Measurements from ENCODE around the gene SERPINB8.

SERPINB8 gene

GRCh38 chr18:63971320-63972001, 1.6 kb downstream of the SERPINB8 start:
- H3K9me3 ChIP-seq (ENCODE audit: control insufficient read depth, insufficient read depth, low read length): no peaks in the 10 kb centered on the region
- peak overlapping the region; percentile 28 for H3K9ac ChIP-seq (ENCODE audit: low read depth, low read length)
- peaks cover 71% of the 10 kb centered on the region for H3K27me3 ChIP-seq (ENCODE audit: control insufficient read depth, insufficient read depth, low read length)
- peaks cover 3% of the 10 kb centered on the region for H3K4me1 ChIP-seq (ENCODE audit: control insufficient read depth, insufficient read depth, low read length)
- H3K4me3 ChIP-seq (ENCODE audit: low read depth, low read length): peak overlapping the region; percentile 80
- no peaks in the 10 kb centered on the region for H3K36me3 ChIP-seq (ENCODE audit: control insufficient read depth, insufficient read depth, low read length)

DNA sequence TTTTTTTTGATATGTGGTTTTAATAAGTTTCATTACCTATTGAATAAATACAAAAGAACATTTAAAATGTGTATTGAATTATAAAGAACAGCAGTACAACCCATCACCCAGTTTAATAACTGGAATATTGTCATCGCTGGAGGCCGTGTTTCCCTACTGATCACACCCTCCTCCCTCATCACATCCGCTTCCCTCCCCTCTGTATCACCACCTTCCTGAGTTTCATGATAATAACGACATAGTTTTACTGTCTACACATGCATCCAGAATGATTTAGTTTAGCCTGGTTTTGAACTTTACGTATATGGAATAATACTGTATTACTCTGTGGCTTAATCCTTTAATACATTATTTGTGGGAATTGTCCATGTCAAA, 2.1 kb downstream of the SERPINB8 start:
- Histone ChIP-seq H3K9ac (ENCODE audit: low read depth, low read length) (no peak overlapping the region), H3K9me3 (ENCODE audit: control insufficient read depth, insufficient read depth, low read length) (no peaks in the 10 kb centered on the region), H3K27me3 (ENCODE audit: control insufficient read depth, insufficient read depth, low read length) (peaks cover 72% of the 10 kb centered on the region), H3K4me3 (ENCODE audit: low read depth, low read length) (no peak overlapping the region), H3K36me3 (ENCODE audit: control insufficient read depth, insufficient read depth, low read length) (no peaks in the 10 kb centered on the region), H3K4me1 (ENCODE audit: control insufficient read depth, insufficient read depth, low read length) (peaks cover 3% of the 10 kb centered on the region)

GRCh38 chr18:63974991-63975390, 5.1 kb downstream of the SERPINB8 start:
- Histone ChIP-seq H3K4me3 (ENCODE audit: low read depth, low read length) (no peak overlapping the region), H3K27me3 (ENCODE audit: control insufficient read depth, insufficient read depth, low read length) (peaks cover 79% of the 10 kb centered on the region)

DNA sequence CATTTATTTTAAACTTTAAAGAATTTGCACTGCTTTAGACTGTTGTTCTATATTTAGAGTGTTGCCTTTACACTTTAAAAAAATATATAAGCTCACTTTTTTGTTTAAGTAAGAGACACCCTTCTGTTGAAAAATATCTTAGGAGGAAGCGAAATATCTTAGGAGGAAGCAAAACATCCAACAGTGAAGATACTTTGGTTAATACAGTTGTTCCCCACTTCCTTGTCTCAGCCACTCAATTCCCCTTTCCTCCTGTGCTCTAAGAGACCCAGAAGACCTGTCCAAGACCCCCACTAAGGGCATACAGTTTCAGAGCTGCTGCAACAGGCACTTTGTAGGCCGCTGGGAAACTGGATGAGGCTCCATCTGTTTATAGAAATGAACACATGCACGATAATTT, 5.7 kb downstream of the SERPINB8 start:
- Histone ChIP-seq H3K36me3 (ENCODE audit: control insufficient read depth, insufficient read depth, low read length) (no peaks in the 10 kb centered on the region), H3K4me3 (ENCODE audit: low read depth, low read length) (no peak overlapping the region), H3K9me3 (ENCODE audit: control insufficient read depth, insufficient read depth, low read length) (no peaks in the 10 kb centered on the region), H3K4me1 (ENCODE audit: control insufficient read depth, insufficient read depth, low read length) (no peaks in the 10 kb centered on the region), H3K27me3 (ENCODE audit: control insufficient read depth, insufficient read depth, low read length) (peaks cover 85% of the 10 kb centered on the region), H3K9ac (ENCODE audit: low read depth, low read length) (no peak overlapping the region)

More at GRCh38 chr18:63974991-63975390, 5.1 kb downstream of the SERPINB8 start:
- no peaks in the 10 kb centered on the region for H3K4me1 ChIP-seq (ENCODE audit: control insufficient read depth, insufficient read depth, low read length)
- no peak overlapping the region for H3K9ac ChIP-seq (ENCODE audit: low read depth, low read length)
- no peaks in the 10 kb centered on the region for H3K9me3 ChIP-seq (ENCODE audit: control insufficient read depth, insufficient read depth, low read length)
- H3K36me3 ChIP-seq (ENCODE audit: control insufficient read depth, insufficient read depth, low read length): no peaks in the 10 kb centered on the region

DNA sequence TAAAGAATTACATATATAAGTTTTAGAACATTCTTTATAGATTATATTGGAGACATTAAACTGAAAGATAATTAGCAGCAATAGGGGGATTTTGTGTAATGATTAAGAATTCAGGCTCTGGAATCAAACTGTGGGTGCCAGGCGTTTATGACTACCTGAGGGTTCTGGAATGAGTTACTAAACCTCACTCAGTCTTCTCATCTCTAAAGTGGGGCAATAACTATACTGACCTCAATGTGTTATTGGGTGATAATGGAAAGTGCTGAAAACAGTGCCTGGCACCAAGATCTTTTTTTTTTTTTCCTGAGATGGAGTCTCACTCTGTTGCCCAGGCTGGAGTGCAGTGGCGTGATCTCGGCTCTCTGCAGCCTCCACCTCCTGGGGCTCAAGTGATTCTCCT, 7.2 kb downstream of the SERPINB8 start:
- H3K4me1 ChIP-seq (ENCODE audit: control insufficient read depth, insufficient read depth, low read length): no peaks in the 10 kb centered on the region

DNA sequence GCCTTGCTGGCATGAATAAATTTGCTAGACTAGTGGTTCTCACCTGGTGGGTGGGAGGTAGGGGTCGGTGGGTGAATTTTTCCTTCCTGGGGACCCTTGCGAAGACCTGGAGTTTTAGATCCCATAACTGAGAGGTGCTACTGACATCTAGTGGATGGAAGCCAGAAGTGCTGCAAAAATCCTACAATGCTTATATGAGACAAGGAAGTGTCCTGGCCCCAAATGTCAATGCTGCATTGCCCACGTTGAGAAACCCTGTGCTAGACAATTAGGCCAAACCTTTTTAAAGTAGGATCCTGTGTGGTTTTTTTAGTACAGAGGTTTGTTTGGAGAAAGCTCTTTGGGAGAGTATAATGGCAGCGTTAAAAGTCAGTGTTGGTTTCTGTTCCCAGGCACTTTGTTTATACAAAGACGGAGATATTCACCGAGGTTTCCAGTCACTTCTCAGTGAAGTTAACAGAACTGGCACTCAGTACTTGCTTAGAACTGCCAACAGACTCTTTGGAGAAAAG, 9.6 kb downstream of the SERPINB8 start:
- Histone ChIP-seq H3K9me3 (ENCODE audit: control insufficient read depth, insufficient read depth, low read length) (no peaks in the 10 kb centered on the region), H3K27me3 (ENCODE audit: control insufficient read depth, insufficient read depth, low read length) (peaks cover 64% of the 10 kb centered on the region), H3K4me1 (ENCODE audit: control insufficient read depth, insufficient read depth, low read length) (no peaks in the 10 kb centered on the region), H3K36me3 (ENCODE audit: control insufficient read depth, insufficient read depth, low read length) (no peaks in the 10 kb centered on the region), H3K9ac (ENCODE audit: low read depth, low read length) (no peak overlapping the region), H3K4me3 (ENCODE audit: low read depth, low read length) (no peak overlapping the region)

More for the DNA sequence above, 7.2 kb downstream of the SERPINB8 start:
- Histone ChIP-seq H3K9ac (ENCODE audit: low read depth, low read length) (no peak overlapping the region), H3K27me3 (ENCODE audit: control insufficient read depth, insufficient read depth, low read length) (peaks cover 74% of the 10 kb centered on the region), H3K9me3 (ENCODE audit: control insufficient read depth, insufficient read depth, low read length) (no peaks in the 10 kb centered on the region), H3K36me3 (ENCODE audit: control insufficient read depth, insufficient read depth, low read length) (no peaks in the 10 kb centered on the region), H3K4me3 (ENCODE audit: low read depth, low read length) (no peak overlapping the region)

DNA sequence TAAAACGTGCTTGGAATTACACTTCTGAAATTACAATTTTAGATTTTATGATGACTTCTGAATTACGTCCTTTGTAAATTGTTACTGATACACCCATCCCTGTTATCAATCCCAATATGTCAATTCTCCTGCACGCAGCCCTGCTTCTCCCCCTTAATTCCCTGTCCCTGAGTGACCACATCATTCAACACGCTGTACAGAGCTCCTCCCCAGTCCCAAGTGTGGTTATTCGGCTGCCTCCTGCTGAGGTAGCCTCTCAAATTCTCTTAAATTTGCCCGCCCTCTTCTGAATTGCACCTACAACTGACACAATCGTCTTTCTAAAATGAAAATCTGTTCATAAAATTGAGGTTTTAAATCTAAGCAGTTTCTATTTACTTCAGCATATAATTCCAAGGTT, 10.1 kb downstream of the SERPINB8 start:
- Histone ChIP-seq H3K9me3 (ENCODE audit: control insufficient read depth, insufficient read depth, low read length) (no peaks in the 10 kb centered on the region), H3K9ac (ENCODE audit: low read depth, low read length) (no peak overlapping the region), H3K36me3 (ENCODE audit: control insufficient read depth, insufficient read depth, low read length) (no peaks in the 10 kb centered on the region), H3K27me3 (ENCODE audit: control insufficient read depth, insufficient read depth, low read length) (peaks cover 58% of the 10 kb centered on the region), H3K4me1 (ENCODE audit: control insufficient read depth, insufficient read depth, low read length) (no peaks in the 10 kb centered on the region), H3K4me3 (ENCODE audit: low read depth, low read length) (no peak overlapping the region)

GRCh38 chr18:63980896-63981460, 11.1 kb downstream of the SERPINB8 start:
- H3K4me3 ChIP-seq (ENCODE audit: low read depth, low read length): no peak overlapping the region
- H3K27me3 ChIP-seq (ENCODE audit: control insufficient read depth, insufficient read depth, low read length): peaks cover 49% of the 10 kb centered on the region
- H3K9me3 ChIP-seq (ENCODE audit: control insufficient read depth, insufficient read depth, low read length): no peaks in the 10 kb centered on the region
- no peaks in the 10 kb centered on the region for H3K4me1 ChIP-seq (ENCODE audit: control insufficient read depth, insufficient read depth, low read length)
- H3K36me3 ChIP-seq (ENCODE audit: control insufficient read depth, insufficient read depth, low read length): no peaks in the 10 kb centered on the region
- no peak overlapping the region for H3K9ac ChIP-seq (ENCODE audit: low read depth, low read length)

DNA sequence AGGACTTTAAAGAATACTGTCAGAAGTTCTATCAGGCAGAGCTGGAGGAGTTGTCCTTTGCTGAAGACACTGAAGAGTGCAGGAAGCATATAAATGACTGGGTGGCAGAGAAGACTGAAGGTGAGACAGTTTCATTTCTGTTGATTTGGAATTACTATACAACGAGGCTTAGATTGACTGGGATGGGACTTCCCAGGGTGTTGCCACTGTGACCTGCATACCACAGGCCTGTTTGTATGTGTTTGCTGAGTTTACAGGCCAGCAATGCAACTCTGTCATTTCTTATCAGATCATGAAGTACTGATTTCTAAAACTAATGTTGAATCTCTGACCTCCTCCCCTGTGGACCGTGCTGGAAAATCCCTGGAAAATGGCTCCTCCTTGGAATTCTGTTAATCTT, 11.8 kb downstream of the SERPINB8 start:
- H3K9ac ChIP-seq (ENCODE audit: low read depth, low read length): no peak overlapping the region
- no peaks in the 10 kb centered on the region for H3K4me1 ChIP-seq (ENCODE audit: control insufficient read depth, insufficient read depth, low read length)
- H3K27me3 ChIP-seq (ENCODE audit: control insufficient read depth, insufficient read depth, low read length): peaks cover 42% of the 10 kb centered on the region
- H3K9me3 ChIP-seq (ENCODE audit: control insufficient read depth, insufficient read depth, low read length): no peaks in the 10 kb centered on the region
- H3K4me3 ChIP-seq (ENCODE audit: low read depth, low read length): no peak overlapping the region
- H3K36me3 ChIP-seq (ENCODE audit: control insufficient read depth, insufficient read depth, low read length): no peaks in the 10 kb centered on the region

DNA sequence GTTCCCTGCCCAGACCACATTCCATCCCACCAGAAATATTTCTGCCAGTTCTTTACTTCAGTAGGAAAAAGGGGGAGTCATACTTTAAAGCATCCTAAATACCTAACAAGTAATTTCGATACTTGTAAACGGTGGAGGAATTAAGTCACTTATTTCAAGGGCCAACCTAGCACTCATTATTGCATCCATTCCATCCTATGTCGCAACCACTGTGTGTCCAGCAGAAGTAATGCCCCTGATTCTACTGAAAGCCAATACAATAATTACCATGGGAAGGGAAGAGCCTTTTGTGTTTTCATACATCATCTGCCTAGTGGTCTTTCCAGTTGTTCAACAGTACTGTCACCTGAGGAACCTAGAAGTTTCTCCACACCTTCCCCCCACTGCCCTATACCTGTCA, 12.5 kb downstream of the SERPINB8 start:
- no peak overlapping the region for H3K9ac ChIP-seq (ENCODE audit: low read depth, low read length)
- no peaks in the 10 kb centered on the region for H3K4me1 ChIP-seq (ENCODE audit: control insufficient read depth, insufficient read depth, low read length)
- H3K36me3 ChIP-seq (ENCODE audit: control insufficient read depth, insufficient read depth, low read length): no peaks in the 10 kb centered on the region
- H3K9me3 ChIP-seq (ENCODE audit: control insufficient read depth, insufficient read depth, low read length): no peaks in the 10 kb centered on the region
- peaks cover 36% of the 10 kb centered on the region for H3K27me3 ChIP-seq (ENCODE audit: control insufficient read depth, insufficient read depth, low read length)
- H3K4me3 ChIP-seq (ENCODE audit: low read depth, low read length): no peak overlapping the region

- Histone ChIP-seq H3K4me3 (ENCODE audit: low read depth, low read length) (no peak overlapping the region), H3K9me3 (ENCODE audit: control insufficient read depth, insufficient read depth, low read length) (no peaks in the 10 kb centered on the region), H3K9ac (ENCODE audit: low read depth, low read length) (no peak overlapping the region), H3K4me1 (ENCODE audit: control insufficient read depth, insufficient read depth, low read length) (no peaks in the 10 kb centered on the region), H3K27me3 (ENCODE audit: control insufficient read depth, insufficient read depth, low read length) (peaks cover 3% of the 10 kb centered on the region), H3K36me3 (ENCODE audit: control insufficient read depth, insufficient read depth, low read length) (no peaks in the 10 kb centered on the region)
Measured at GRCh38 chr18:63986885-63987284, 17.0 kb downstream of the SERPINB8 start.

- no peaks in the 10 kb centered on the region for H3K9me3 ChIP-seq (ENCODE audit: control insufficient read depth, insufficient read depth, low read length)
- no peaks in the 10 kb centered on the region for H3K36me3 ChIP-seq (ENCODE audit: control insufficient read depth, insufficient read depth, low read length)
- H3K27me3 ChIP-seq (ENCODE audit: control insufficient read depth, insufficient read depth, low read length): no peaks in the 10 kb centered on the region
- no peak overlapping the region for H3K4me3 ChIP-seq (ENCODE audit: low read depth, low read length)
- H3K4me1 ChIP-seq (ENCODE audit: control insufficient read depth, insufficient read depth, low read length): no peaks in the 10 kb centered on the region
- H3K9ac ChIP-seq (ENCODE audit: low read depth, low read length): no peak overlapping the region
Measured at GRCh38 chr18:63987743-63988142, 17.9 kb downstream of the SERPINB8 start.

Data from iPS-15b (cell line).